K562 (cell line): ENCODE results near the gene MOCOS. TPM values are rescaled to one million over a fixed set of nuclear protein-coding genes. Genes with fewer than 3 reads are reported as not detected.

Experiments
- PHB ChIP-seq: fragments of 250-450 bp; sonication (Bioruptor Pico); IDR thresholded peaks from 2 replicates; pipeline ENCODE4 v1.5.0; 2021
- RBBP5 ChIP-seq: fragments of 200-600 bp; sonication (generic); IDR thresholded peaks from 2 replicates; pipeline ENCODE4 v1.6.1; 2012; ENCODE audit warnings: borderline replicate concordance, mild to moderate bottlenecking, low read length, control low read depth, inconsistent platforms; ENCODE audit not compliant: insufficient read depth, poor library complexity, severe bottlenecking
- ZC3H8 ChIP-seq: fragments of 450-650 bp; IDR thresholded peaks from 2 replicates; pipeline ENCODE4 v1.6.1; 2017
- ZNF76 ChIP-seq: fragments of 250-450 bp; sonication (Bioruptor Pico); IDR thresholded peaks from 2 replicates; pipeline ENCODE4 v1.4.0; 2020; ENCODE audit warnings: mild to moderate bottlenecking, moderate library complexity, borderline replicate concordance
- polyA plus RNA-seq, 8 experiments: library from polyadenylated mRNA; depleted of rRNA in 4 of 8; stranded (reverse) in 5 of 8; unstranded in 3 of 8; fragments of >200 nt; fragmentation: Nextera tagmentation in 2 of 8; fragmentation: Illumina TruSeq in 1 of 8; extraction: Ambion mirVana in 2 of 8; extraction: Trizol in 1 of 8; gene quantifications; 2 replicates each; pipeline versions ENCODE4 v1.2.1 to v1.2.3, GENCODE V29; 2011 to 2014; ENCODE audit warnings: inconsistent platforms in 1 of 8, missing spikeins in 1 of 8
- total RNA-seq, 7 experiments: library from RNA; depleted of rRNA in 6 of 7; stranded (reverse); fragments of >200 nt in 6 of 7; fragmentation: Illumina TruSeq in 2 of 7; extraction: Trizol in 2 of 7; gene quantifications; 2 replicates each; pipeline versions ENCODE4 v1.2.1 to v1.2.3, GENCODE V29; 2011 to 2021; ENCODE audit warnings: low replicate concordance in 1 of 7
- TF ChIP-seq, protein P1 (sequence below): sonication (generic); formaldehyde crosslinking; IDR thresholded peaks from 2 replicates; pipeline ENCODE4 v1.8.0; 2022; ENCODE audit warnings: mild to moderate bottlenecking, missing genetic modification reagents, borderline replicate concordance
- TF ChIP-seq, protein P2 (sequence below): fragments of 450-650 bp; IDR thresholded peaks from 2 replicates; pipeline ENCODE4 v1.6.1; 2017; ENCODE audit warnings: antibody characterized with exemption, mild to moderate bottlenecking
- TF ChIP-seq, protein P3 (sequence below), 2 experiments: fragments of 250-450 bp in 1 of 2; fragments of 450-650 bp in 1 of 2; sonication (Bioruptor Pico) in 1 of 2; IDR thresholded peaks; 2 replicates each; pipeline versions ENCODE4 v1.6.1 to v1.8.0; 2016 to 2021; ENCODE audit warnings: mild to moderate bottlenecking in 2 of 2, moderate library complexity in 2 of 2, missing compliant biosample characterization in 1 of 2, missing genetic modification characterization in 1 of 2
- TF ChIP-seq, protein P4 (sequence below): IDR thresholded peaks from 3 replicates; pipeline ENCODE4 v1.6.1; 2011; ENCODE audit warnings: borderline replicate concordance, mild to moderate bottlenecking; ENCODE audit not compliant: insufficient read length, insufficient read depth

The MOCOS gene
- total and polyA plus RNA-seq, 9 of the 15 experiments (the other 6 are each of a cell fraction or from before 2014, with no cell fraction given) = 4.5 to 12.4 (median 9.1) TPM

DNA sequence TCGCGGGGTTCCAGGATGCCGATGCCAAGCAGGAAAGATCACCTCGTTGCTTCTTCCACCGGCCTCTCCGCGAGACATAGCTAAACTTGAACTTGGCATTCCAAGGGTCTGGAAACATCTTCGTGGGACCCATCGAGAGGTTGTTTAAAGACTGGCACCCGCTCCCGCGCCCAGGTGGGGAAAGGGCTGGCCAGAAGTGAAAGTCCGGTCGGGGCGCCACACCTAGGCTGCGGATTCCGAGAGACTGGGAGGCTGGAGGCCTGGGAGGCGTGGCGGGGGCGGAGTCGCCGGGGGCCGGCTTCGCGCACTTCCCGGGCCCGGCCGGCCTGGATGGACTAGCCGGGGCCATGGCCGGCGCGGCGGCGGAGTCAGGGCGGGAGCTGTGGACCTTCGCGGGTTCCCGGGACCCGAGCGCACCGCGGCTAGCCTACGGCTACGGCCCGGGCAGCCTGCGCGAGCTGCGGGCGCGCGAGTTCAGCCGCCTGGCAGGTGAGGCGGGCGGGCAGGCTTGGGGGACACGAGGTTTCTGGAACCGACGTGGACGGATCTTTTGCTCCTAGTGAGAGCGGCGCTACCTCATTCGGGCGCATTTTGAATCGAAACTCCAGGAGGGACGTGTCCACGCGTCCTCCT is at the start of gene MOCOS (continued):
- TF ChIP-seq RBBP5 = peak; percentile 68
- TF ChIP-seq PHB (CRISPR knock-in tag) = no peak
- TF ChIP-seq, protein P1, sequence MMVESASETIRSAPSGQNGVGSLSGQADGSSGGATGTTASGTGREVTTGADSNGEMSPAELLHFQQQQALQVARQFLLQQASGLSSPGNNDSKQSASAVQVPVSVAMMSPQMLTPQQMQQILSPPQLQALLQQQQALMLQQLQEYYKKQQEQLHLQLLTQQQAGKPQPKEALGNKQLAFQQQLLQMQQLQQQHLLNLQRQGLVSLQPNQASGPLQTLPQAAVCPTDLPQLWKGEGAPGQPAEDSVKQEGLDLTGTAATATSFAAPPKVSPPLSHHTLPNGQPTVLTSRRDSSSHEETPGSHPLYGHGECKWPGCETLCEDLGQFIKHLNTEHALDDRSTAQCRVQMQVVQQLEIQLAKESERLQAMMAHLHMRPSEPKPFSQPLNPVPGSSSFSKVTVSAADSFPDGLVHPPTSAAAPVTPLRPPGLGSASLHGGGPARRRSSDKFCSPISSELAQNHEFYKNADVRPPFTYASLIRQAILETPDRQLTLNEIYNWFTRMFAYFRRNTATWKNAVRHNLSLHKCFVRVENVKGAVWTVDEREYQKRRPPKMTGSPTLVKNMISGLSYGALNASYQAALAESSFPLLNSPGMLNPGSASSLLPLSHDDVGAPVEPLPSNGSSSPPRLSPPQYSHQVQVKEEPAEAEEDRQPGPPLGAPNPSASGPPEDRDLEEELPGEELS = no peak
- TF ChIP-seq, protein P2, sequence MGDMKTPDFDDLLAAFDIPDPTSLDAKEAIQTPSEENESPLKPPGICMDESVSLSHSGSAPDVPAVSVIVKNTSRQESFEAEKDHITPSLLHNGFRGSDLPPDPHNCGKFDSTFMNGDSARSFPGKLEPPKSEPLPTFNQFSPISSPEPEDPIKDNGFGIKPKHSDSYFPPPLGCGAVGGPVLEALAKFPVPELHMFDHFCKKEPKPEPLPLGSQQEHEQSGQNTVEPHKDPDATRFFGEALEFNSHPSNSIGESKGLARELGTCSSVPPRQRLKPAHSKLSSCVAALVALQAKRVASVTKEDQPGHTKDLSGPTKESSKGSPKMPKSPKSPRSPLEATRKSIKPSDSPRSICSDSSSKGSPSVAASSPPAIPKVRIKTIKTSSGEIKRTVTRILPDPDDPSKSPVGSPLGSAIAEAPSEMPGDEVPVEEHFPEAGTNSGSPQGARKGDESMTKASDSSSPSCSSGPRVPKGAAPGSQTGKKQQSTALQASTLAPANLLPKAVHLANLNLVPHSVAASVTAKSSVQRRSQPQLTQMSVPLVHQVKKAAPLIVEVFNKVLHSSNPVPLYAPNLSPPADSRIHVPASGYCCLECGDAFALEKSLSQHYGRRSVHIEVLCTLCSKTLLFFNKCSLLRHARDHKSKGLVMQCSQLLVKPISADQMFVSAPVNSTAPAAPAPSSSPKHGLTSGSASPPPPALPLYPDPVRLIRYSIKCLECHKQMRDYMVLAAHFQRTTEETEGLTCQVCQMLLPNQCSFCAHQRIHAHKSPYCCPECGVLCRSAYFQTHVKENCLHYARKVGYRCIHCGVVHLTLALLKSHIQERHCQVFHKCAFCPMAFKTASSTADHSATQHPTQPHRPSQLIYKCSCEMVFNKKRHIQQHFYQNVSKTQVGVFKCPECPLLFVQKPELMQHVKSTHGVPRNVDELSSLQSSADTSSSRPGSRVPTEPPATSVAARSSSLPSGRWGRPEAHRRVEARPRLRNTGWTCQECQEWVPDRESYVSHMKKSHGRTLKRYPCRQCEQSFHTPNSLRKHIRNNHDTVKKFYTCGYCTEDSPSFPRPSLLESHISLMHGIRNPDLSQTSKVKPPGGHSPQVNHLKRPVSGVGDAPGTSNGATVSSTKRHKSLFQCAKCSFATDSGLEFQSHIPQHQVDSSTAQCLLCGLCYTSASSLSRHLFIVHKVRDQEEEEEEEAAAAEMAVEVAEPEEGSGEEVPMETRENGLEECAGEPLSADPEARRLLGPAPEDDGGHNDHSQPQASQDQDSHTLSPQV = peak; percentile 53; the same call in 1 of the 2 replicates
- TF ChIP-seq, protein P3, sequence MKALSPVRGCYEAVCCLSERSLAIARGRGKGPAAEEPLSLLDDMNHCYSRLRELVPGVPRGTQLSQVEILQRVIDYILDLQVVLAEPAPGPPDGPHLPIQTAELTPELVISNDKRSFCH (CRISPR knock-in tag; IDR thresholded peaks at IDR 0.05) = no peak
- TF ChIP-seq, protein P3 (tag; IDR thresholded peaks at IDR 0.05) = 0 out of 2 replicates have a peak, but pooled peaks have one; percentile 63
- TF ChIP-seq, protein P4, sequence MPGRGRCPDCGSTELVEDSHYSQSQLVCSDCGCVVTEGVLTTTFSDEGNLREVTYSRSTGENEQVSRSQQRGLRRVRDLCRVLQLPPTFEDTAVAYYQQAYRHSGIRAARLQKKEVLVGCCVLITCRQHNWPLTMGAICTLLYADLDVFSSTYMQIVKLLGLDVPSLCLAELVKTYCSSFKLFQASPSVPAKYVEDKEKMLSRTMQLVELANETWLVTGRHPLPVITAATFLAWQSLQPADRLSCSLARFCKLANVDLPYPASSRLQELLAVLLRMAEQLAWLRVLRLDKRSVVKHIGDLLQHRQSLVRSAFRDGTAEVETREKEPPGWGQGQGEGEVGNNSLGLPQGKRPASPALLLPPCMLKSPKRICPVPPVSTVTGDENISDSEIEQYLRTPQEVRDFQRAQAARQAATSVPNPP = no peak
- no peak for TF ChIP-seq ZNF76 (CRISPR knock-in tag)
- no peak for TF ChIP-seq ZC3H8
